ENCODE results near the gene ZSWIM8. TPM values are rescaled to one million over a fixed set of nuclear protein-coding genes. Genes with fewer than 3 reads are reported as not detected.
A peak's percentile ranks its signal among the peaks of the same experiment; 100 is the strongest.

Gene ZSWIM8
- total RNA-seq, 1 donor from 2014 or later = 46.2 TPM

DNA sequence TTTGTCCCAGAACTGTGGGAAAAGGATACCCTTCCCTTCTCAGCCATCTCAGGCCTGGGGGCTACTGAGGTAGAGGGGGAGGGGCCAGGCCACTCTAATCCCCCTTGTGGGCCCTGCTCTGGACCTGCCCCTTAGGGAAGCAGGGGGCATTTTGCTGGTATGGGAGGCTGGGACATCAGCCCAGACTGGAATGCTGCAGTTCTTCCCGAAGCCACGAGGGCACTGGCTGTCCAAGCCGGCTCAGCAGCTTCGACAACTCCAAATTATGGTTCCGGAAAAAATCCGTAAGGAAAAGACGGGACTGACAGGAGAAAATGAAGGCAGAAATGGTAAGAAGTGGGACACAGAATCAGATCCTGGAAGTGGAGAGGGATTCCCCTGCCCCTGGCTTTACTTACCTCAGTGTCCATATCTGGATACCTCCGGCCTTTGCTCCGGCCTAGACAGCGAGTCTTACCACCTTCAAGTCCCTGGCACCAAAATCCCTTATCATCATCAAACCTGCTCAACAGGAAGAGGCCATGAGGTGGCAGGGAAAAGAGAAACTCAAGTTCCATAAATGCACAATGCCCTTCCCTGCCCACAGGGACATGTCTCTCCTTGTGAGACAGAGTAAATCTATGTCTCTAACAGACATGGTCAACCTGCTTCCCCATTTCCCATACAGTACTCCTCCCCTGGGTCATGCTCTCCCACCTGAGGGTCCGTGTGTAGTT, 17.0 kb downstream of the ZSWIM8 start:
- Histone ChIP-seq H3K4me1 (peaks cover 10% of the 10 kb centered on the region), H3K27me3 (ENCODE audit: low read depth) (no peaks in the 10 kb centered on the region), H3K4me3 (no peak overlapping the region), H3K36me3 (peaks cover 100% of the 10 kb centered on the region), H3K27ac (replicated peaks) (no peak overlapping the region), H3K9me3 (replicated peaks) (no peaks in the 10 kb centered on the region)
- TF ChIP-seq, protein P1, sequence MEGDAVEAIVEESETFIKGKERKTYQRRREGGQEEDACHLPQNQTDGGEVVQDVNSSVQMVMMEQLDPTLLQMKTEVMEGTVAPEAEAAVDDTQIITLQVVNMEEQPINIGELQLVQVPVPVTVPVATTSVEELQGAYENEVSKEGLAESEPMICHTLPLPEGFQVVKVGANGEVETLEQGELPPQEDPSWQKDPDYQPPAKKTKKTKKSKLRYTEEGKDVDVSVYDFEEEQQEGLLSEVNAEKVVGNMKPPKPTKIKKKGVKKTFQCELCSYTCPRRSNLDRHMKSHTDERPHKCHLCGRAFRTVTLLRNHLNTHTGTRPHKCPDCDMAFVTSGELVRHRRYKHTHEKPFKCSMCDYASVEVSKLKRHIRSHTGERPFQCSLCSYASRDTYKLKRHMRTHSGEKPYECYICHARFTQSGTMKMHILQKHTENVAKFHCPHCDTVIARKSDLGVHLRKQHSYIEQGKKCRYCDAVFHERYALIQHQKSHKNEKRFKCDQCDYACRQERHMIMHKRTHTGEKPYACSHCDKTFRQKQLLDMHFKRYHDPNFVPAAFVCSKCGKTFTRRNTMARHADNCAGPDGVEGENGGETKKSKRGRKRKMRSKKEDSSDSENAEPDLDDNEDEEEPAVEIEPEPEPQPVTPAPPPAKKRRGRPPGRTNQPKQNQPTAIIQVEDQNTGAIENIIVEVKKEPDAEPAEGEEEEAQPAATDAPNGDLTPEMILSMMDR (IDR thresholded peaks at IDR 0.05; ENCODE audit: borderline replicate concordance) = no peak
- intact Hi-C loops (cut with micrococcal nuclease) = no loop called here
- DNase-seq = peak; percentile 5

GRCh38 chr10:73803680-73804286, 18.4 kb downstream of the ZSWIM8 start:
- Histone ChIP-seq H3K4me1 (peaks cover 10% of the 10 kb centered on the region), H3K9me3 (replicated peaks) (no peaks in the 10 kb centered on the region), H3K27me3 (ENCODE audit: low read depth) (no peaks in the 10 kb centered on the region), H3K36me3 (peaks cover 100% of the 10 kb centered on the region), H3K4me3 (no peak overlapping the region), H3K27ac (replicated peaks) (peak overlapping the region; percentile 2)
- TF ChIP-seq, protein P1 (IDR thresholded peaks at IDR 0.05; ENCODE audit: borderline replicate concordance) = no peak
- intact Hi-C loops (cut with micrococcal nuclease) = no loop called here
- no peak for DNase-seq

- H3K4me1 ChIP-seq = peaks cover 31% of the 10 kb centered on the region
- DNase-seq = peak; percentile 0
- no peaks in the 10 kb centered on the region for H3K27me3 ChIP-seq (ENCODE audit: low read depth)
- H3K4me3 ChIP-seq = no peak overlapping the region
- H3K36me3 ChIP-seq = peaks cover 74% of the 10 kb centered on the region
- H3K9me3 ChIP-seq (replicated peaks) = no peaks in the 10 kb centered on the region
- intact Hi-C loops (cut with micrococcal nuclease) = no loop called here
- TF ChIP-seq, protein P1 (IDR thresholded peaks at IDR 0.05; ENCODE audit: borderline replicate concordance) = no peak
- H3K27ac ChIP-seq (replicated peaks) = no peak overlapping the region
These were observed 21.0 kb downstream of the ZSWIM8 start for GRCh38 chr10:73806176-73806950.

- H3K4me1 ChIP-seq = peaks cover 33% of the 10 kb centered on the region
- DNase-seq = no peak
- no peak overlapping the region for H3K27ac ChIP-seq (replicated peaks)
- peaks cover 63% of the 10 kb centered on the region for H3K36me3 ChIP-seq
- TF ChIP-seq, protein P1 (IDR thresholded peaks at IDR 0.05; ENCODE audit: borderline replicate concordance) = no peak
- intact Hi-C loops (cut with micrococcal nuclease) = no loop called here
- H3K9me3 ChIP-seq (replicated peaks) = no peaks in the 10 kb centered on the region
- no peak overlapping the region for H3K4me3 ChIP-seq
- no peaks in the 10 kb centered on the region for H3K27me3 ChIP-seq (ENCODE audit: low read depth)
These were observed 22.1 kb downstream of the ZSWIM8 start for GRCh38 chr10:73807471-73807870.

DNA sequence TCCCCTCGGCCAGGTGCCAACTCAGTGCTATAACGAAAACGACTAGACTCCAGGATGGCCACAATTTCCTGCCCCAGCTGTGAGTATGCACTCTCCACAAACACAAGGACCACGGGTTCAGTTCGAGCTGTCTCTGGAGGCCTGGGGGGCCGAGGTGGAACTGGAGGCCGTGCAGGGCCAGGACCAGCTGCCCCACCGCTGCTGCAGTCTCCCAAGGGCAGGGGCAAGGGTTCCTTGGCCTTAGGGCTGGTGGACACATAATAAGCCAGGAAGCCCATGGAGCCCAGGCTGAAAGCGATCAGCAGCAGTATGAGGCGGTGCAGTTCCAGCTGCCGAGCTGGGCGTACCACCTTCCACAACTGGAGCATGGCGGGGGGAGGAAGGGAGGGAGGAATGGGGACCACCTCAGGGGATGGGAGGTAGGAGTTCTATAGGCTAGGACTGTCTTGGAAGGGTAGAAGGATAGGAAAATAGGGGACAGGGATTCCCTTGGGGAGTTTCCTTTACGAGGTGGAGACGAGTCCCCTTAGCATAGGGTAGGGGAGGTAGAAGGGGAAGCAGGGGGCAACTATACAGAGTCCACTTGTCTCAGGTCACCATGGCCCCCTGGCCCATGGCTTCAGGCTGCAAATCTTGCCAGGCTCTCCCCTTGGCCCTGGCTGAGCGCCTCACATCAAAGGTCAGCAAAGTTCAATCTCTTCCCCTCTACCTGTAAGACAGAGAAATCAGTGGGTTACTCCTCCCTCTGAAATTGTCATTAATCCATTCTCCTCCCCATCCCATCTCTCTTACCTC, 22.8 kb downstream of the ZSWIM8 start:
- TF ChIP-seq, protein P1 (IDR thresholded peaks at IDR 0.05; ENCODE audit: borderline replicate concordance) = no peak
- DNase-seq = no peak
- H3K9me3 ChIP-seq (replicated peaks) = no peaks in the 10 kb centered on the region
- H3K27me3 ChIP-seq (ENCODE audit: low read depth) = no peaks in the 10 kb centered on the region
- peaks cover 33% of the 10 kb centered on the region for H3K4me1 ChIP-seq
- H3K4me3 ChIP-seq = no peak overlapping the region
- intact Hi-C loops (cut with micrococcal nuclease) = no loop called here
- peaks cover 56% of the 10 kb centered on the region for H3K36me3 ChIP-seq
- H3K27ac ChIP-seq (replicated peaks) = no peak overlapping the region
